Smooth muscle cell of trachea (primary cell): ENCODE data around the gene TRIM52. TPM values are rescaled to one million over a fixed set of nuclear protein-coding genes. Genes with fewer than 3 reads are reported as not detected.

ENCODE experiments used
- total RNA-seq: library from RNA; depleted of rRNA; stranded (reverse); fragments of >200 nt; gene quantifications from 2 replicates; pipeline ENCODE4 v1.2.1, GENCODE V29; 2014

TRIM52 gene
- total RNA-seq: 6.8 and 12.5 TPM in 2 replicates

GRCh38 chr5:181260720-181261319 is at the start of gene TRIM52:
Gene TRIM52, minus strand, starts transcription at chr5:181261143. Its CDS starts 330 bp downstream, at chr5:181260813.

GRCh38 chr5:181243564-181244343 is 17.2 kb downstream of the TRIM52 start, which contains the start of gene RACK1:
Gene RACK1, minus strand, starts transcription at chr5:181243906. Its CDS starts 106 bp downstream, at chr5:181243800.

GRCh38 chr5:181223058-181223728 is 37.8 kb downstream of the TRIM52 start, which contains the start of gene TRIM41:
Gene TRIM41, plus strand, starts transcription at chr5:181223281. Its CDS starts 719 bp downstream, at chr5:181224000.

Other genes starting within 250 kb of the TRIM52 start
- gene BTNL9, start 220.9 kb downstream of the TRIM52 start, total RNA-seq: not detected in 2 replicates
- gene OR2V1, start 130.0 kb downstream of the TRIM52 start, total RNA-seq: not detected in 2 replicates
- gene OR2V2, start 113.6 kb downstream of the TRIM52 start, total RNA-seq: not detected in 2 replicates
- gene TRIM7, start 55.9 kb downstream of the TRIM52 start, total RNA-seq: 5.3 and 6.3 TPM in 2 replicates
- gene TRIM41, start 37.9 kb downstream of the TRIM52 start, total RNA-seq: 13.5 and 16.5 TPM in 2 replicates
- gene RACK1, start 17.2 kb downstream of the TRIM52 start, total RNA-seq: 3,285 and 3,893 TPM in 2 replicates
- gene OR4F3, start 106.1 kb upstream of the TRIM52 start, total RNA-seq: 0.29 and 0.33 TPM in 2 replicates